HepG2 (cell line): ENCODE results near the gene ADAMTS4. TPM values are rescaled to one million over a fixed set of nuclear protein-coding genes. Genes with fewer than 3 reads are reported as not detected.

Source experiments
- ATM ChIP-seq: fragments of 450-650 bp; IDR thresholded peaks from 2 replicates; pipeline ENCODE4 v1.7.1; 2017; ENCODE audit warnings: mild to moderate bottlenecking, borderline replicate concordance
- CTCF ChIP-seq: sonication (generic); formaldehyde crosslinking; IDR thresholded peaks from 2 replicates; pipeline ENCODE4 v1.5.0; 2020; ENCODE audit warnings: mild to moderate bottlenecking, missing genetic modification reagents, moderate library complexity
- DMAP1 ChIP-seq: IDR thresholded peaks from 2 replicates; pipeline ENCODE4 v1.6.1; 2016
- FOXM1 ChIP-seq: sonication (generic); formaldehyde crosslinking; IDR thresholded peaks from 2 replicates; pipeline ENCODE4 v1.5.0; 2020; ENCODE audit warnings: missing genetic modification reagents
- HOXA7 ChIP-seq: sonication (generic); formaldehyde crosslinking; IDR thresholded peaks from 2 replicates; pipeline ENCODE4 v1.8.1; 2022; ENCODE audit warnings: mild to moderate bottlenecking, missing genetic modification reagents, moderate library complexity
- MAFK ChIP-seq, 2 experiments: IDR thresholded peaks in 1 of 2; conservative IDR thresholded peaks in 1 of 2; 2 replicates each; pipeline ENCODE4 v1.6.1; 2011; ENCODE audit warnings: improper control_type of control experiment in 2 of 2, low read length in 2 of 2
- REL ChIP-seq: sonication (generic); formaldehyde crosslinking; conservative IDR thresholded peaks from 2 replicates; pipeline ENCODE4 v1.8.0; 2022; ENCODE audit warnings: mild to moderate bottlenecking, missing genetic modification reagents, moderate library complexity
- REPIN1 ChIP-seq: sonication (generic); formaldehyde crosslinking; IDR thresholded peaks from 2 replicates; pipeline ENCODE4 v1.8.0; 2022; ENCODE audit warnings: missing genetic modification reagents, low read depth, mild to moderate bottlenecking, borderline replicate concordance
- RFX3 ChIP-seq: IDR thresholded peaks from 2 replicates; pipeline ENCODE4 v1.6.1; 2016; ENCODE audit warnings: missing biosample characterization, missing genetic modification reagents
- SMC3 ChIP-seq: IDR thresholded peaks from 2 replicates; pipeline ENCODE4 v1.6.1; 2011; ENCODE audit warnings: low read length, improper control_type of control experiment
- STAT5B ChIP-seq: sonication (generic); formaldehyde crosslinking; IDR thresholded peaks from 2 replicates; pipeline ENCODE4 v1.4.0; 2020; ENCODE audit warnings: missing genetic modification reagents
- ZNF253 ChIP-seq: sonication (generic); formaldehyde crosslinking; IDR thresholded peaks from 2 replicates; pipeline ENCODE4 v1.8.0; 2022; ENCODE audit warnings: mild to moderate bottlenecking, missing genetic modification reagents, borderline replicate concordance
- ZNF431 ChIP-seq: sonication (generic); formaldehyde crosslinking; IDR thresholded peaks from 2 replicates; pipeline ENCODE4 v1.9.0; 2022; ENCODE audit warnings: missing genetic modification reagents, low read depth, mild to moderate bottlenecking, borderline replicate concordance
- ZNF44 ChIP-seq: sonication (generic); formaldehyde crosslinking; IDR thresholded peaks from 2 replicates; pipeline ENCODE4 v1.5.1; 2020; ENCODE audit warnings: mild to moderate bottlenecking, missing genetic modification reagents
- ZNF572 ChIP-seq: sonication (generic); formaldehyde crosslinking; IDR thresholded peaks from 2 replicates; pipeline ENCODE4 v1.5.1; 2020; ENCODE audit warnings: mild to moderate bottlenecking, missing genetic modification reagents
- ZNF841 ChIP-seq: sonication (generic); formaldehyde crosslinking; IDR thresholded peaks from 2 replicates; pipeline ENCODE4 v1.8.1; 2023; ENCODE audit warnings: missing genetic modification reagents, borderline replicate concordance
- polyA plus RNA-seq, 8 experiments: library from polyadenylated mRNA; depleted of rRNA in 3 of 8; stranded (reverse) in 7 of 8; unstranded in 1 of 8; fragments of >200 nt; fragmentation: Illumina TruSeq in 4 of 8; extraction: Trizol in 4 of 8; gene quantifications; 2 replicates each; pipeline versions ENCODE4 v1.2.1 to v1.2.3, GENCODE V29; 2011 to 2016; ENCODE audit warnings: low read depth in 4 of 8, missing spikeins in 1 of 8, mixed read lengths in 1 of 8; ENCODE audit not compliant: insufficient read depth in 1 of 8
- total RNA-seq, 5 experiments: library from RNA; depleted of rRNA; stranded (reverse); fragments of >200 nt; fragmentation: Illumina TruSeq; extraction: Trizol; gene quantifications; 2 replicates each; pipeline ENCODE4 v1.2.3, GENCODE V29; 2016; ENCODE audit warnings: low read depth in 1 of 5
- TF ChIP-seq, protein P1 (sequence below): sonication (generic); formaldehyde crosslinking; IDR thresholded peaks from 2 replicates; pipeline ENCODE4 v1.5.1; 2020; ENCODE audit warnings: mild to moderate bottlenecking, missing genetic modification reagents, borderline replicate concordance
- TF ChIP-seq, protein P2 (sequence below): IDR thresholded peaks from 2 replicates; pipeline ENCODE4 v1.6.1; 2016; ENCODE audit warnings: mild to moderate bottlenecking, missing biosample characterization, missing genetic modification reagents
- TF ChIP-seq, protein P3 (sequence below): sonication (generic); formaldehyde crosslinking; IDR thresholded peaks from 2 replicates; pipeline ENCODE4 v1.4.0; 2020; ENCODE audit warnings: mild to moderate bottlenecking, missing genetic modification reagents
- TF ChIP-seq, protein P4 (sequence below): sonication (generic); formaldehyde crosslinking; IDR thresholded peaks from 2 replicates; pipeline ENCODE4 v1.8.0; 2022; ENCODE audit warnings: missing genetic modification reagents, mild to moderate bottlenecking, borderline replicate concordance

Gene ADAMTS4
- total and polyA plus RNA-seq, 2 of the 13 experiments (the other 11 are each of a cell fraction or from before 2014, with no cell fraction given), result 0.51 to 1.7 TPM

DNA sequence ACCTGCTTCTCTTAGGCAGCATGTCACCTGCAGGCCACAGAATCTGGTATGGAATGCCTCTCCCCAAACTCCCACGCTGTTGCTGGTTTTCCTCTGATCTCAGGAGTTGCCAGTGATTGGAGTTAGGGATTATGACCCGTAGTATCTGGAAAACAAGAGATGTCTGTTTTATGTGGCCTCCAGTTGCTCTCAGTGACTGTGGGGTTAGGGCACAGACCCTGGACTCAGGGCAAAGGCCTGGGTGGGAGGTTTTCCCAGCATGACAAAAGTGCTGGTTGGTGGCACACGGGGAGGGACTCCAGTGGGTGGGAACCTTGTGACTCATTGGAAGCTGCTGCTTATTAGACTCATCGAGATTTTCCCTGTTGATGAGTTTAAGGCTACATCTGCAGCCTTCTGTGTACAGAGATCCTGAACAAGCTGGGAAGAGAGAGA lies 39.2 kb upstream of the ADAMTS4 start, which contains the start of gene NR1I3 (continued):
- TF ChIP-seq, protein P1, sequence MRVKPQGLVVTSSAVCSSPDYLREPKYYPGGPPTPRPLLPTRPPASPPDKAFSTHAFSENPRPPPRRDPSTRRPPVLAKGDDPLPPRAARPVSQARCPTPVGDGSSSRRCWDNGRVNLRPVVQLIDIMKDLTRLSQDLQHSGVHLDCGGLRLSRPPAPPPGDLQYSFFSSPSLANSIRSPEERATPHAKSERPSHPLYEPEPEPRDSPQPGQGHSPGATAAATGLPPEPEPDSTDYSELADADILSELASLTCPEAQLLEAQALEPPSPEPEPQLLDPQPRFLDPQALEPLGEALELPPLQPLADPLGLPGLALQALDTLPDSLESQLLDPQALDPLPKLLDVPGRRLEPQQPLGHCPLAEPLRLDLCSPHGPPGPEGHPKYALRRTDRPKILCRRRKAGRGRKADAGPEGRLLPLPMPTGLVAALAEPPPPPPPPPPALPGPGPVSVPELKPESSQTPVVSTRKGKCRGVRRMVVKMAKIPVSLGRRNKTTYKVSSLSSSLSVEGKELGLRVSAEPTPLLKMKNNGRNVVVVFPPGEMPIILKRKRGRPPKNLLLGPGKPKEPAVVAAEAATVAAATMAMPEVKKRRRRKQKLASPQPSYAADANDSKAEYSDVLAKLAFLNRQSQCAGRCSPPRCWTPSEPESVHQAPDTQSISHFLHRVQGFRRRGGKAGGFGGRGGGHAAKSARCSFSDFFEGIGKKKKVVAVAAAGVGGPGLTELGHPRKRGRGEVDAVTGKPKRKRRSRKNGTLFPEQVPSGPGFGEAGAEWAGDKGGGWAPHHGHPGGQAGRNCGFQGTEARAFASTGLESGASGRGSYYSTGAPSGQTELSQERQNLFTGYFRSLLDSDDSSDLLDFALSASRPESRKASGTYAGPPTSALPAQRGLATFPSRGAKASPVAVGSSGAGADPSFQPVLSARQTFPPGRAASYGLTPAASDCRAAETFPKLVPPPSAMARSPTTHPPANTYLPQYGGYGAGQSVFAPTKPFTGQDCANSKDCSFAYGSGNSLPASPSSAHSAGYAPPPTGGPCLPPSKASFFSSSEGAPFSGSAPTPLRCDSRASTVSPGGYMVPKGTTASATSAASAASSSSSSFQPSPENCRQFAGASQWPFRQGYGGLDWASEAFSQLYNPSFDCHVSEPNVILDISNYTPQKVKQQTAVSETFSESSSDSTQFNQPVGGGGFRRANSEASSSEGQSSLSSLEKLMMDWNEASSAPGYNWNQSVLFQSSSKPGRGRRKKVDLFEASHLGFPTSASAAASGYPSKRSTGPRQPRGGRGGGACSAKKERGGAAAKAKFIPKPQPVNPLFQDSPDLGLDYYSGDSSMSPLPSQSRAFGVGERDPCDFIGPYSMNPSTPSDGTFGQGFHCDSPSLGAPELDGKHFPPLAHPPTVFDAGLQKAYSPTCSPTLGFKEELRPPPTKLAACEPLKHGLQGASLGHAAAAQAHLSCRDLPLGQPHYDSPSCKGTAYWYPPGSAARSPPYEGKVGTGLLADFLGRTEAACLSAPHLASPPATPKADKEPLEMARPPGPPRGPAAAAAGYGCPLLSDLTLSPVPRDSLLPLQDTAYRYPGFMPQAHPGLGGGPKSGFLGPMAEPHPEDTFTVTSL (CRISPR knock-in tag), result peak; percentile 83; the same call in 1 of the 2 replicates
- TF ChIP-seq, protein P2, sequence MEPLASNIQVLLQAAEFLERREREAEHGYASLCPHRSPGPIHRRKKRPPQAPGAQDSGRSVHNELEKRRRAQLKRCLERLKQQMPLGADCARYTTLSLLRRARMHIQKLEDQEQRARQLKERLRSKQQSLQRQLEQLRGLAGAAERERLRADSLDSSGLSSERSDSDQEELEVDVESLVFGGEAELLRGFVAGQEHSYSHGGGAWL, result no peak
- TF ChIP-seq HOXA7 (CRISPR knock-in tag) (no peak), ZNF431 (no peak), CTCF (no peak), REPIN1 (CRISPR knock-in tag) (0 out of 2 replicates have a peak, but pooled peaks have one; percentile 19), MAFK (conservative IDR thresholded peaks at IDR 0.05 in 1 of 2, IDR thresholded peaks at IDR 0.05 in 1 of 2; ENCODE audit: low read length in 2 of 2) (no peak), RFX3 (CRISPR knock-in tag) (no peak), DMAP1 (CRISPR knock-in tag) (no peak), FOXM1 (CRISPR knock-in tag) (no peak), ATM (no peak), SMC3 (no peak), ZNF44 (CRISPR knock-in tag) (no peak), ZNF841 (0 out of 2 replicates have a peak, but pooled peaks have one; percentile 6), STAT5B (CRISPR knock-in tag) (no peak), ZNF572 (CRISPR knock-in tag) (no peak), REL (CRISPR knock-in tag) (no peak), ZNF253 (CRISPR knock-in tag) (no peak)
- TF ChIP-seq, protein P3, sequence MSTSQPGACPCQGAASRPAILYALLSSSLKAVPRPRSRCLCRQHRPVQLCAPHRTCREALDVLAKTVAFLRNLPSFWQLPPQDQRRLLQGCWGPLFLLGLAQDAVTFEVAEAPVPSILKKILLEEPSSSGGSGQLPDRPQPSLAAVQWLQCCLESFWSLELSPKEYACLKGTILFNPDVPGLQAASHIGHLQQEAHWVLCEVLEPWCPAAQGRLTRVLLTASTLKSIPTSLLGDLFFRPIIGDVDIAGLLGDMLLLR (CRISPR knock-in tag), result no peak
- TF ChIP-seq, protein P4, sequence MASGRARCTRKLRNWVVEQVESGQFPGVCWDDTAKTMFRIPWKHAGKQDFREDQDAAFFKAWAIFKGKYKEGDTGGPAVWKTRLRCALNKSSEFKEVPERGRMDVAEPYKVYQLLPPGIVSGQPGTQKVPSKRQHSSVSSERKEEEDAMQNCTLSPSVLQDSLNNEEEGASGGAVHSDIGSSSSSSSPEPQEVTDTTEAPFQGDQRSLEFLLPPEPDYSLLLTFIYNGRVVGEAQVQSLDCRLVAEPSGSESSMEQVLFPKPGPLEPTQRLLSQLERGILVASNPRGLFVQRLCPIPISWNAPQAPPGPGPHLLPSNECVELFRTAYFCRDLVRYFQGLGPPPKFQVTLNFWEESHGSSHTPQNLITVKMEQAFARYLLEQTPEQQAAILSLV (CRISPR knock-in tag), result no peak
